PC-3 (cell line): Measurements from ENCODE around the gene SLC35D2. TPM values are rescaled to one million over a fixed set of nuclear protein-coding genes. Genes with fewer than 3 reads are reported as not detected.

Experiments used
- ATAC-seq: fragments of 200-7000 bp; cut with Tn5 transposase; 2 replicates; pipeline ENCODE4 v1.9.1; 2020; ENCODE audit warnings: mild to moderate bottlenecking, moderate library complexity
- BruUV-seq: library from RNA; stranded (reverse); fragments of 400-500 nt; replicated peaks from 2 replicates; lab custom pipeline; 2021; lab: Mats Ljungman, UMichigan
- CTCF ChIA-PET: fragments of 300-600 bp; sonication (Branson Sonifier 250); formaldehyde crosslinking; loops from one replicate; lab custom pipeline; 2022; ENCODE audit warnings: antibody characterized with exemption; lab: Charles Lee
- POLR2A ChIA-PET: fragments of 300-600 bp; sonication (Branson Sonifier 250); formaldehyde crosslinking; loops from one replicate; lab custom pipeline; 2022; ENCODE audit warnings: antibody characterized with exemption; ENCODE audit not compliant: unreplicated experiment; lab: Charles Lee
- DNase-seq: peaks from one replicate; pipeline ENCODE4 v3.0.0-alpha.2; 2015
- H2AFZ ChIP-seq: fragments of 300-600 bp; sonication (generic); 2 replicates; pipeline ENCODE4 v1.6.0; 2016; ENCODE audit warnings: antibody characterized with exemption, low read length
- H3F3A ChIP-seq: fragments of 300-600 bp; sonication (generic); one replicate; pipeline ENCODE4 v1.6.0; 2017; ENCODE audit warnings: antibody characterized with exemption, low read length, control low read depth, mild to moderate bottlenecking; ENCODE audit not compliant: unreplicated experiment
- H3K27ac ChIP-seq: fragments of 300-600 bp; sonication (generic); 2 replicates; pipeline ENCODE4 v1.5.1; 2016; ENCODE audit warnings: mild to moderate bottlenecking, low read length
- H3K27me3 ChIP-seq: fragments of 300-600 bp; sonication (generic); 2 replicates; pipeline ENCODE4 v1.6.1; 2016; ENCODE audit warnings: low read length, mixed read lengths
- H3K36me3 ChIP-seq: fragments of 300-600 bp; sonication (generic); 2 replicates; pipeline ENCODE4 v1.6.1; 2016; ENCODE audit warnings: low read depth, mixed run types, low read length, mixed read lengths
- H3K4me1 ChIP-seq: fragments of 300-600 bp; sonication (generic); 2 replicates; pipeline ENCODE4 v1.5.1; 2016; ENCODE audit warnings: low read length; ENCODE audit not compliant: insufficient read depth
- H3K4me2 ChIP-seq: fragments of 300-600 bp; sonication (generic); 2 replicates; pipeline ENCODE4 v1.6.0; 2016; ENCODE audit warnings: low read length
- H3K4me3 ChIP-seq: fragments of 300-600 bp; sonication (generic); 2 replicates; pipeline ENCODE4 v1.5.1; 2016; ENCODE audit warnings: mild to moderate bottlenecking, low read length, mixed read lengths
- H3K79me2 ChIP-seq: fragments of 300-600 bp; sonication (generic); 2 replicates; pipeline ENCODE4 v1.6.1; 2017; ENCODE audit warnings: low read length, mixed read lengths
- H3K9ac ChIP-seq: fragments of 300-600 bp; sonication (generic); 2 replicates; pipeline ENCODE4 v1.6.0; 2016; ENCODE audit warnings: mild to moderate bottlenecking, low read length
- H3K9me2 ChIP-seq: fragments of 300-600 bp; sonication (generic); replicated peaks from 2 replicates; pipeline ENCODE4 v1.6.1; 2016; ENCODE audit warnings: mixed run types, low read length, mixed read lengths
- H3K9me3 ChIP-seq: fragments of 300-600 bp; sonication (generic); 2 replicates; pipeline ENCODE4 v1.6.1; 2016; ENCODE audit warnings: low read length, mixed read lengths
- H4K20me1 ChIP-seq: fragments of 300-600 bp; sonication (generic); 2 replicates; pipeline ENCODE4 v1.6.1; 2016; ENCODE audit warnings: low read length, mixed read lengths
- CTCF ChIP-seq: fragments of 300-600 bp; sonication (generic); conservative IDR thresholded peaks from 2 replicates; pipeline ENCODE4 v1.5.1; 2017; ENCODE audit warnings: antibody characterized with exemption, low read depth, mild to moderate bottlenecking, low read length
- EZH2 ChIP-seq: fragments of 300-600 bp; sonication (generic); IDR thresholded peaks from one replicate; pipeline ENCODE4 v1.6.1; 2017; ENCODE audit warnings: antibody characterized with exemption, mild to moderate bottlenecking, low read length; ENCODE audit not compliant: unreplicated experiment
- EZH2phosphoT487 ChIP-seq: fragments of 300-600 bp; sonication (generic); IDR thresholded peaks from 2 replicates; pipeline ENCODE4 v1.6.1; 2018; ENCODE audit warnings: mild to moderate bottlenecking, antibody characterized with exemption, low read length, borderline replicate concordance
- intact Hi-C: fragments of 100-400 bp; cut with micrococcal nuclease; formaldehyde crosslinking; loops from 2 replicates; pipeline ENCODE4 v1.9.0; 2023
- total RNA-seq: library from RNA; depleted of rRNA; stranded (reverse); fragments of >200 nt; gene quantifications from 2 replicates; pipeline ENCODE4 v1.2.3, GENCODE V29; 2014

The SLC35D2 gene
- total RNA-seq, 1 experiment from 2014 or later: 21.5 TPM

GRCh38 chr9:96344458-96345180 lies 38.9 kb downstream of the SLC35D2 start:
- DNase-seq (peak; percentile 65), ATAC-seq (peak; percentile 40)
- peak overlapping the region; percentile 36 for H3K27ac ChIP-seq
- H3K9me2 ChIP-seq: no peaks in the 10 kb centered on the region
- H3K9me3 ChIP-seq: no peaks in the 10 kb centered on the region
- H3K9ac ChIP-seq: no peak overlapping the region
- no peak for TF ChIP-seq EZH2phosphoT487
- no peak for TF ChIP-seq EZH2
- no peak for TF ChIP-seq CTCF
- no peaks in the 10 kb centered on the region for H3K27me3 ChIP-seq
- H3K4me1 ChIP-seq: peaks cover 21% of the 10 kb centered on the region
- H3K4me3 ChIP-seq: no peak overlapping the region
- H3F3A ChIP-seq: peaks cover 4% of the 10 kb centered on the region
- ChIA-PET POLR2A (interaction anchor here (0.6 to 0.7 kb wide), 4 partner anchors 30 to 105 kb away, joined by 5 to 18 read pairs (median 16); partner anchors contain the start of gene HABP4), CTCF (interaction anchor here (0.5 to 0.7 kb wide), 2 partner anchors 105 to 127 kb away, joined by 4 to 5 read pairs; partner anchors contain the start of gene HABP4)
- H4K20me1 ChIP-seq: no peaks in the 10 kb centered on the region
- no peak overlapping the region for H2AFZ ChIP-seq
- BruUV-seq: no TSS peak
- no peaks in the 10 kb centered on the region for H3K79me2 ChIP-seq
- H3K4me2 ChIP-seq: peak overlapping the region; percentile 29; the same call in 1 of the 2 replicates
- intact Hi-C loops: no loop called here
- H3K36me3 ChIP-seq: no peaks in the 10 kb centered on the region

- ChIA-PET POLR2A (interaction anchor here (0.5 kb wide), 1 partner anchor 19 kb away, joined by 4 read pairs; no protein-coding TSS in a partner anchor), CTCF (no interaction called here)
- H2AFZ ChIP-seq: no peak overlapping the region
- no peaks in the 10 kb centered on the region for H4K20me1 ChIP-seq
- H3K36me3 ChIP-seq: no peaks in the 10 kb centered on the region
- peak overlapping the region; percentile 29; the same call in 1 of the 2 replicates for H3K4me2 ChIP-seq
- H3K27me3 ChIP-seq: no peaks in the 10 kb centered on the region
- peaks cover 4% of the 10 kb centered on the region for H3F3A ChIP-seq
- no peaks in the 10 kb centered on the region for H3K79me2 ChIP-seq
- ATAC-seq: no peak
- no TSS peak for BruUV-seq
- no peaks in the 10 kb centered on the region for H3K9me2 ChIP-seq
- no peak overlapping the region for H3K4me3 ChIP-seq
- intact Hi-C loops: no loop called here
- H3K9ac ChIP-seq: 0 out of 2 replicates have a peak overlapping the region, but pooled peaks have one; percentile 24
- peaks cover 29% of the 10 kb centered on the region for H3K4me1 ChIP-seq
- DNase-seq: no peak
- no peak for TF ChIP-seq EZH2
- no peak for TF ChIP-seq EZH2phosphoT487
- TF ChIP-seq CTCF: no peak
- peak overlapping the region; percentile 14; the same call in 1 of the 2 replicates for H3K27ac ChIP-seq
- H3K9me3 ChIP-seq: no peaks in the 10 kb centered on the region
Measured at GRCh38 chr9:96343515-96344360, 39.8 kb downstream of the SLC35D2 start.
